Stomach (tissue), 9 donors: ENCODE data around the gene ZC3H14. TPM values are rescaled to one million over a fixed set of nuclear protein-coding genes. Genes with fewer than 3 reads are reported as not detected.

ENCODE experiments used
- DNase-seq, 2 donors: peaks; one replicate each; pipeline versions ENCODE4 v3.0.0 to v3.0.0-alpha.2; 2013 to 2019
- H3K27ac ChIP-seq, 5 donors: fragments of 200-600 bp in 4 of 5; sonication (generic) in 4 of 5; one replicate each; pipeline ENCODE4 v1.5.1; 2013 to 2019; ENCODE audit warnings: mild to moderate bottlenecking in 1 of 5, moderate library complexity in 1 of 5
- H3K27me3 ChIP-seq, 3 donors: fragments of 200-600 bp; sonication (generic); one replicate each; pipeline ENCODE4 v1.5.1; 2017 to 2019; ENCODE audit warnings: mixed run types in 1 of 3
- H3K36me3 ChIP-seq, 4 donors: fragments of 200-600 bp; sonication (generic); 1 replicate in 3 of 4; 2 replicates in 1 of 4; pipeline ENCODE4 v1.5.1; 2016 to 2019
- H3K4me1 ChIP-seq, 4 donors: fragments of 200-600 bp; sonication (generic); one replicate each; pipeline ENCODE4 v1.5.1; 2016 to 2019
- H3K4me3 ChIP-seq, 4 donors: fragments of 200-600 bp; sonication (generic) in 3 of 4; one replicate each; pipeline ENCODE4 v1.5.1; 2016 to 2019; ENCODE audit warnings: mild to moderate bottlenecking in 1 of 4
- H3K9me3 ChIP-seq, 4 donors: fragments of 200-600 bp; sonication (generic); one replicate each; pipeline ENCODE4 v1.5.1; 2016 to 2019
- EP300 ChIP-seq: sonication (generic); formaldehyde crosslinking; IDR thresholded peaks from one replicate; pipeline ENCODE4 v1.6.1; 2017; ENCODE audit warnings: antibody characterized with exemption
- POLR2A ChIP-seq, 4 donors: fragments of 450-650 bp; IDR thresholded peaks; one replicate each; pipeline ENCODE4 v1.6.1; 2016; ENCODE audit warnings: antibody characterized with exemption in 4 of 4, control low read depth in 2 of 4, mild to moderate bottlenecking in 1 of 4, moderate library complexity in 1 of 4
- POLR2AphosphoS5 ChIP-seq, 3 donors: sonication (generic); formaldehyde crosslinking; IDR thresholded peaks; one replicate each; pipeline ENCODE4 v1.6.1; 2016; ENCODE audit warnings: antibody characterized with exemption in 3 of 3
- WGBS, 5 donors: extraction: QIAGEN DNeasy Blood & Tissue Kit in 3 of 5; methylation state at CpG; one replicate each; pipeline versions ENCODE4 v1.1.5 to v1.1.7; 2013 to 2018; 5-methylcytosine and 5-hydroxymethylcytosine counted together
- intact Hi-C: fragments of 100-400 bp; cut with DNase I; formaldehyde crosslinking; loops from one replicate; pipeline ENCODE4 v1.15.1; 2023; ENCODE audit warnings: low total_unique reads
- polyA plus RNA-seq, 3 donors: library from polyadenylated mRNA; stranded (reverse); fragments of 200-250 nt; gene quantifications; one replicate each; pipeline ENCODE4 v1.2.3, GENCODE V29; 2013
- total RNA-seq, 5 donors: library from RNA; depleted of rRNA; stranded (reverse); fragments of >200 nt; gene quantifications; one replicate each; pipeline versions ENCODE4 v1.1.0 to v1.2.3, GENCODE V29; 2014 to 2016
- TF ChIP-seq, protein P1 (sequence below), 7 experiments: fragments of 450-650 bp in 4 of 7; fragments of 200-600 bp in 3 of 7; sonication (generic) in 3 of 7; IDR thresholded peaks; one replicate each; pipeline ENCODE4 v1.5.1; 2016 to 2019; ENCODE audit warnings: antibody characterized with exemption in 7 of 7, control low read depth in 2 of 7, mild to moderate bottlenecking in 1 of 7
- donor health status: healthy with polysubstance abuse.
- donor health status: Bipolar disorder and iron deficiency.
- donor health status: healthy.

Gene ZC3H14
- total and polyA plus RNA-seq, 8 donors, result 18.0 to 83.9 (median 62.2) TPM

DNA sequence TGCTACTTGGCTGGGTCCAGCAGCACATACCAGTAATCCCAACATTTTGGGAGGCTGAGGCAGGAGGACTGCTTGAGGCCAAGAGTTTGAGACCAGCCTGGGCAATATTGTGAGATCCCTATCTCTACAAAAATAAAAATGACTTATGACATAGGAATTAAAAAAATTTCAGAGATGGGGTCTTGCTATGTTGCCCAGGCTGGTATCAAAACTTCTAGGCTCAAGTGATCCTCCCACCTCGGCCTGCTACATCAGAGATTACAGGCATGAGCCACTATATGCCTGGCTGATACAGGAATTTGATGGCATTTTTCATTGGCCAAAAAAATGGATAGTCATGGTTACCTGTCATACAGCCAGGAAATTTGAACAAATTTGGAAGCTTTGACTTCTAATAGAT, 54.6 kb downstream of the ZC3H14 start:
- no peak for DNase-seq
- Histone ChIP-seq H3K4me3 (no peak overlapping the region), H3K9me3 (no peaks in the 10 kb centered on the region), H3K36me3 (peaks cover 4 to 28% (median 23%) of the 10 kb centered on the region in 4 donors), H3K27me3 (no peaks in the 10 kb centered on the region), H3K4me1 (peaks cover 13 to 24% (median 18%) of the 10 kb centered on the region in 4 donors), H3K27ac (no peak overlapping the region)
- intact Hi-C loops, result no loop called here
- TF ChIP-seq POLR2A (IDR thresholded peaks at IDR 0.05) (no peak), EP300 (no peak), POLR2AphosphoS5 (IDR thresholded peaks at IDR 0.05) (no peak)
- TF ChIP-seq, protein P1, sequence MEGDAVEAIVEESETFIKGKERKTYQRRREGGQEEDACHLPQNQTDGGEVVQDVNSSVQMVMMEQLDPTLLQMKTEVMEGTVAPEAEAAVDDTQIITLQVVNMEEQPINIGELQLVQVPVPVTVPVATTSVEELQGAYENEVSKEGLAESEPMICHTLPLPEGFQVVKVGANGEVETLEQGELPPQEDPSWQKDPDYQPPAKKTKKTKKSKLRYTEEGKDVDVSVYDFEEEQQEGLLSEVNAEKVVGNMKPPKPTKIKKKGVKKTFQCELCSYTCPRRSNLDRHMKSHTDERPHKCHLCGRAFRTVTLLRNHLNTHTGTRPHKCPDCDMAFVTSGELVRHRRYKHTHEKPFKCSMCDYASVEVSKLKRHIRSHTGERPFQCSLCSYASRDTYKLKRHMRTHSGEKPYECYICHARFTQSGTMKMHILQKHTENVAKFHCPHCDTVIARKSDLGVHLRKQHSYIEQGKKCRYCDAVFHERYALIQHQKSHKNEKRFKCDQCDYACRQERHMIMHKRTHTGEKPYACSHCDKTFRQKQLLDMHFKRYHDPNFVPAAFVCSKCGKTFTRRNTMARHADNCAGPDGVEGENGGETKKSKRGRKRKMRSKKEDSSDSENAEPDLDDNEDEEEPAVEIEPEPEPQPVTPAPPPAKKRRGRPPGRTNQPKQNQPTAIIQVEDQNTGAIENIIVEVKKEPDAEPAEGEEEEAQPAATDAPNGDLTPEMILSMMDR (IDR thresholded peaks at IDR 0.05), result no peak
- 88 to 100% (median 95%) methylated on average over 1 of the region's 1 CpG for WGBS, 5 donors

DNA sequence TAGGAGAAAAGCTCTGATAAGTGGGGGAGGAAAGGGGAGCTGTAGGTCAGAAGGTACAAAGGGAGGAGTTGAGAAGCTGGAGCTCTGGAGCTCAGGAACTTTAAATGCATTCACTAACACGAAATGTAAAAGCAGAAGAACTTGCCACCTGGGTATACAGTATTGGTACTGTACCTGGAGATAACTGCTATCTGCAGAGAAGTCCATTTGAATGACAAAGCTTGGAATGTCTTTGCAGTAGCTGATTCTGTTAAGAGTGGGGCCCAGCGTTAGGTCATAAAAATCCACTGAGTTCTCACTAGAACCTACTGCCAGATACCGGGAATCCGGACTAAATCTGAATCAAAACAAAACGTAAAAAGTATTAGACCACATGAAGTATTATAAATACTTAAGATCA, 55.6 kb downstream of the ZC3H14 start:
- TF ChIP-seq POLR2AphosphoS5 (IDR thresholded peaks at IDR 0.05) (no peak), EP300 (no peak), POLR2A (IDR thresholded peaks at IDR 0.05) (no peak)
- TF ChIP-seq, protein P1 (IDR thresholded peaks at IDR 0.05), result no peak
- H3K4me3 ChIP-seq, result no peak overlapping the region
- H3K4me1 ChIP-seq, result peaks cover 7 to 14% (median 10%) of the 10 kb centered on the region in 4 donors
- H3K36me3 ChIP-seq, result peaks cover 4 to 25% (median 14%) of the 10 kb centered on the region in 4 donors
- H3K9me3 ChIP-seq, result no peaks in the 10 kb centered on the region
- intact Hi-C loops, result no loop called here
- WGBS, 5 donors, result 59 to 72% (median 64%) methylated on average over 5 of the region's 5 CpGs
- H3K27ac ChIP-seq, result no peak overlapping the region
- no peaks in the 10 kb centered on the region for H3K27me3 ChIP-seq
- DNase-seq, result no peak

DNA sequence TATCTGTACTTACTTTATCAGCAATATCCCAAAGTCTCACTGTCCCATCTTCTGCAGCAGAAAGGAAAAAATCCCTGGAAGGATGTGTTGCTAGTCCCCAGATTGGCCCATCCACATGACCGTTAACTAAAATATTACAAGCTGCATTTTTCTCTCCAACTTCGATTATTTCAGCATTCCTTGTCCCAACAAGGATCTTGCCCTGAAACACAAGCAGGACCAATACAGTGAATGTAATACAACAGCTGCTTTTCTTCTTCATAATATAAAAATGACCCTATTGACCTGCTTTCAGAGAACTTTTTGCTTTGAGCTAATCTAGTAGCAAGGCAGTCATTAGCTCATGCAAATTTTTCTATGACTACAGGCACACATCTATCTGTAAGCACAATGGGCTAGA, 58.3 kb downstream of the ZC3H14 start:
- no peak for TF ChIP-seq POLR2AphosphoS5 (IDR thresholded peaks at IDR 0.05)
- no peak for TF ChIP-seq POLR2A (IDR thresholded peaks at IDR 0.05)
- TF ChIP-seq, protein P1 (IDR thresholded peaks at IDR 0.05), result no peak
- TF ChIP-seq EP300, result no peak
- intact Hi-C loops, result no loop called here
- Histone ChIP-seq H3K36me3 (peaks cover 4 to 17% (median 8%) of the 10 kb centered on the region in 4 donors), H3K9me3 (no peaks in the 10 kb centered on the region), H3K4me1 (no peaks in the 10 kb centered on the region), H3K27ac (no peak overlapping the region), H3K4me3 (no peak overlapping the region), H3K27me3 (no peaks in the 10 kb centered on the region)
- no peak for DNase-seq
- WGBS, 5 donors, result 74 to 84% (median 77%) methylated on average over 2 of the region's 2 CpGs

DNA sequence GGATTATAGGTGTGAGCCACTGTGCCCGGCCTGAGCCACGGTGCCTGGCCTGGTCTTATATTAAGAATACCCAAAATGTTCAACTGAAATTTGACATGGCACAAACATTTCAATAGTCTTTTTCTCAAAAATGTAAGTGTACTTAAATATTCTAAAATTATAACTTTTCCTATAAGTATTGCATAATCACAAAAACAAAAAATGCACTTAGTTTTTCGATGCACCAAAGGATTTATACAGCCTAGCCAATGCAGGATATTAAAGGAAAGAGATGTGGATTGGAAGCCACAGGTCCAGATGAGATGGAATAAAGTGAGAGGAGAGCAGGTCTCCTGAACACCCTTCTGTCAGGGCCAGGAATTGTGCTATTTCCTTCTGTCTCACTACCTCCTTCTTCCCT, 62.8 kb downstream of the ZC3H14 start:
- intact Hi-C loops, result no loop called here
- no peak for DNase-seq
- TF ChIP-seq, protein P1 (IDR thresholded peaks at IDR 0.05), result no peak
- TF ChIP-seq POLR2AphosphoS5 (IDR thresholded peaks at IDR 0.05), result no peak
- WGBS, 5 donors, result 94 to 99% (median 98%) methylated on average over 3 of the region's 3 CpGs
- Histone ChIP-seq H3K36me3 (peaks cover 0 to 4% (median 2%) of the 10 kb centered on the region in 4 donors), H3K27ac (no peak overlapping the region), H3K4me1 (no peaks in the 10 kb centered on the region), H3K27me3 (no peaks in the 10 kb centered on the region), H3K4me3 (no peak overlapping the region), H3K9me3 (no peaks in the 10 kb centered on the region)
